Vagina (tissue), 2 donors: Measurements from ENCODE around the gene REEP6. TPM values are rescaled to one million over a fixed set of nuclear protein-coding genes. Genes with fewer than 3 reads are reported as not detected.
A peak's percentile ranks its signal among the peaks of the same experiment; 100 is the strongest.

Experiments used
- DNase-seq, 2 donors: peaks; one replicate each; pipeline ENCODE4 v3.0.0-alpha.2; 2017; ENCODE audit errors: extremely low spot score in 2 of 2
- H3K27ac ChIP-seq: fragments of 200-600 bp; sonication (generic); one replicate; pipeline ENCODE4 v1.5.1; 2019
- H3K27me3 ChIP-seq: fragments of 200-600 bp; sonication (generic); one replicate; pipeline ENCODE4 v1.5.1; 2019
- H3K36me3 ChIP-seq, 2 donors: fragments of 200-600 bp; sonication (generic); one replicate each; pipeline ENCODE4 v1.5.1; 2017 to 2019
- H3K4me1 ChIP-seq: fragments of 200-600 bp; sonication (generic); one replicate; pipeline ENCODE4 v1.5.1; 2019
- H3K4me3 ChIP-seq, 2 donors: fragments of 200-600 bp; sonication (generic); 1 replicate in 1 of 2; 2 replicates in 1 of 2; pipeline ENCODE4 v1.5.1; 2016 to 2019
- H3K9me3 ChIP-seq: fragments of 200-600 bp; sonication (generic); one replicate; pipeline ENCODE4 v1.5.1; 2019
- CTCF ChIP-seq, 3 experiments: fragments of 450-650 bp in 2 of 3; fragments of 200-600 bp in 1 of 3; sonication (generic) in 1 of 3; IDR thresholded peaks; one replicate each; pipeline ENCODE4 v1.5.1; 2017 to 2019; ENCODE audit warnings: antibody characterized with exemption in 3 of 3, mild to moderate bottlenecking in 2 of 3, moderate library complexity in 2 of 3
- POLR2A ChIP-seq, 2 donors: fragments of 450-650 bp; IDR thresholded peaks; one replicate each; pipeline ENCODE4 v1.6.1; 2017; ENCODE audit warnings: antibody characterized with exemption in 2 of 2, mild to moderate bottlenecking in 2 of 2, moderate library complexity in 2 of 2
- POLR2AphosphoS5 ChIP-seq, 2 donors: sonication (generic); formaldehyde crosslinking; IDR thresholded peaks; one replicate each; pipeline ENCODE4 v1.9.0; 2017; ENCODE audit warnings: antibody characterized with exemption in 2 of 2, mild to moderate bottlenecking in 2 of 2, low read depth in 1 of 2; ENCODE audit not compliant: insufficient read depth in 1 of 2
- intact Hi-C: fragments of 100-400 bp; cut with DNase I; formaldehyde crosslinking; loops from one replicate; pipeline ENCODE4 v1.15.1; 2023
- total RNA-seq: library from RNA; depleted of rRNA; stranded (reverse); fragments of >200 nt; gene quantifications from one replicate; pipeline ENCODE4 v1.2.3, GENCODE V29; 2016

REEP6 gene
- total RNA-seq, 1 donor from 2014 or later = 6.1 TPM

GRCh38 chr19:1470055-1470304 is 21.0 kb upstream of the REEP6 start:
- Histone ChIP-seq H3K27me3 (peaks cover 4% of the 10 kb centered on the region), H3K27ac (no peak overlapping the region), H3K9me3 (no peaks in the 10 kb centered on the region), H3K36me3 (no peaks in the 10 kb centered on the region), H3K4me1 (peaks cover 69% of the 10 kb centered on the region), H3K4me3 (peak overlapping the region; percentile 46 to 51)
- DNase-seq = no peak
- TF ChIP-seq CTCF (IDR thresholded peaks at IDR 0.05) = no peak
- no peak for TF ChIP-seq POLR2AphosphoS5 (IDR thresholded peaks at IDR 0.05; ENCODE audit: insufficient read depth in 1 of 2, low read depth in 1 of 2)
- TF ChIP-seq POLR2A (IDR thresholded peaks at IDR 0.05) = no peak
- intact Hi-C loops = no loop called here

DNA sequence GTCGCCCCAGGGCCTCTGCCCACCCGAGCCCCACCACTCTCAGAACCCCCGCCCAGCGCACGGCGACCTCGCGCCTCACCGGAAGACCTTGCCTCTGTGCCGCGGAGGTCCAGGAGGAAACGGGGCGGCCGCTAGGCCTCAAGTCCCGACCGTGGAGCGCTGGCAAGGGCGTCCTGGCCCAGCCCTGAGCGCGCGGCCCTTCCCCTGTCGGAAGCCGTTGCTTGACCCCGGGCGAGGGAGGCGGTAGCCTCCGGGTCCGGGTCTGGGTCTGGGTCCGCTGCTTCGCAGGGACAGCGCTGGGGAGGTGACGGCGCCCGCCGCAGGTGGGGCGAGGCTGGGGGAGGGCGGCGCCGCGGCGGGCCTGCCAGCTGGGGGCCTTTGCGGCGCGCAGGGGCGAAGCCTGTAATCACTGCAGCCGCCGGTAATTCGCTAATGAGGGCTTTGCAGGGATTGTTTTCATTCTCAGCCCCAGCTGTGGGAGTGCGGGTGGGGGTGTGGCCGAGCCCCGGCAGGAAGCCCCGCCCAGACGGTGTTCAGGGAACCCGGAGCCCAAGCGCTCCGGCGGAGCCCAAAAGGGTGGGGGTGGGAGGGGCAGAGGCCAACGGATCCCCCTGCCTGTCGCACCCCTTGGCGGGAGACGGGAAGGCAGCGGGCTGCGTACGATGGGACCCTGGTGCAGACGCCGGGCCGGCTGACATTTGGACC is 20.5 kb upstream of the REEP6 start:
- peak overlapping the region; percentile 46 to 51 for H3K4me3 ChIP-seq
- intact Hi-C loops = no loop called here
- no peak for TF ChIP-seq POLR2A (IDR thresholded peaks at IDR 0.05)
- no peak for TF ChIP-seq CTCF (IDR thresholded peaks at IDR 0.05)
- TF ChIP-seq POLR2AphosphoS5 (IDR thresholded peaks at IDR 0.05; ENCODE audit: insufficient read depth in 1 of 2, low read depth in 1 of 2) = peak in 1 of 2 donors; percentile 36
- peaks cover 0 to under 1% of the 10 kb centered on the region in 2 donors for H3K36me3 ChIP-seq
- peaks cover 4% of the 10 kb centered on the region for H3K27me3 ChIP-seq
- peaks cover 70% of the 10 kb centered on the region for H3K4me1 ChIP-seq
- no peak for DNase-seq
- no peak overlapping the region for H3K27ac ChIP-seq
- H3K9me3 ChIP-seq = no peaks in the 10 kb centered on the region

GRCh38 chr19:1471010-1471514 is 19.9 kb upstream of the REEP6 start:
- Histone ChIP-seq H3K36me3 (peaks cover 0 to 6% of the 10 kb centered on the region in 2 donors), H3K27ac (no peak overlapping the region), H3K27me3 (peaks cover 4% of the 10 kb centered on the region), H3K4me3 (peak overlapping the region; percentile 46 to 51), H3K4me1 (peaks cover 64% of the 10 kb centered on the region), H3K9me3 (no peaks in the 10 kb centered on the region)
- no peak for DNase-seq
- intact Hi-C loops = no loop called here
- TF ChIP-seq POLR2AphosphoS5 (IDR thresholded peaks at IDR 0.05; ENCODE audit: insufficient read depth in 1 of 2, low read depth in 1 of 2) (no peak), CTCF (IDR thresholded peaks at IDR 0.05) (no peak)

GRCh38 chr19:1471515-1472160 is 19.3 kb upstream of the REEP6 start:
- H3K27me3 ChIP-seq = peaks cover 4% of the 10 kb centered on the region
- peak overlapping the region in 1 of 2 donors; percentile 51 for H3K4me3 ChIP-seq
- TF ChIP-seq CTCF (IDR thresholded peaks at IDR 0.05) = no peak
- no peak for TF ChIP-seq POLR2A (IDR thresholded peaks at IDR 0.05)
- TF ChIP-seq POLR2AphosphoS5 (IDR thresholded peaks at IDR 0.05; ENCODE audit: insufficient read depth in 1 of 2, low read depth in 1 of 2) = no peak
- no peak overlapping the region for H3K27ac ChIP-seq
- no peak for DNase-seq
- intact Hi-C loops = no loop called here
- no peaks in the 10 kb centered on the region for H3K9me3 ChIP-seq
- H3K4me1 ChIP-seq = peaks cover 58% of the 10 kb centered on the region
- peaks cover 0 to 11% of the 10 kb centered on the region in 2 donors for H3K36me3 ChIP-seq
